Measurements from ENCODE around the gene GYS1.

GYS1 gene

GRCh38 chr19:48989701-48990291 is 3.3 kb downstream of the GYS1 start:
- Histone ChIP-seq H3K36me3 (ENCODE audit: insufficient read depth, low read length) (no peaks in the 10 kb centered on the region; the same call in 1 of the 2 replicates), H3K9me2 (replicated peaks; ENCODE audit: low read depth, low read length) (no peaks in the 10 kb centered on the region), H3K79me2 (ENCODE audit: insufficient read depth, low read length) (peaks cover 42% of the 10 kb centered on the region), H3F3A (ENCODE audit: low read depth) (no peaks in the 10 kb centered on the region), H3K4me3 (ENCODE audit: low read length, poor library complexity, severe bottlenecking) (peak overlapping the region; percentile 26), H3K9me3 (ENCODE audit: insufficient read depth, low read depth, low read length) (no peaks in the 10 kb centered on the region), H3K4me2 (ENCODE audit: low read depth, low read length, poor library complexity, severe bottlenecking) (peak overlapping the region; percentile 87), H3K27me3 (ENCODE audit: insufficient read depth, low read length, poor library complexity, severe bottlenecking) (no peaks in the 10 kb centered on the region), H3K4me1 (ENCODE audit: insufficient read depth, low read length, poor library complexity, severe bottlenecking) (peaks cover 12% of the 10 kb centered on the region), H2AFZ (ENCODE audit: low read length) (no peak overlapping the region), H3K9ac (ENCODE audit: low read depth, low read length, poor library complexity, severe bottlenecking) (peak overlapping the region; percentile 97), H4K20me1 (ENCODE audit: insufficient read depth, low read length, poor library complexity, severe bottlenecking) (peaks cover 13% of the 10 kb centered on the region)
- TF ChIP-seq, protein P1, sequence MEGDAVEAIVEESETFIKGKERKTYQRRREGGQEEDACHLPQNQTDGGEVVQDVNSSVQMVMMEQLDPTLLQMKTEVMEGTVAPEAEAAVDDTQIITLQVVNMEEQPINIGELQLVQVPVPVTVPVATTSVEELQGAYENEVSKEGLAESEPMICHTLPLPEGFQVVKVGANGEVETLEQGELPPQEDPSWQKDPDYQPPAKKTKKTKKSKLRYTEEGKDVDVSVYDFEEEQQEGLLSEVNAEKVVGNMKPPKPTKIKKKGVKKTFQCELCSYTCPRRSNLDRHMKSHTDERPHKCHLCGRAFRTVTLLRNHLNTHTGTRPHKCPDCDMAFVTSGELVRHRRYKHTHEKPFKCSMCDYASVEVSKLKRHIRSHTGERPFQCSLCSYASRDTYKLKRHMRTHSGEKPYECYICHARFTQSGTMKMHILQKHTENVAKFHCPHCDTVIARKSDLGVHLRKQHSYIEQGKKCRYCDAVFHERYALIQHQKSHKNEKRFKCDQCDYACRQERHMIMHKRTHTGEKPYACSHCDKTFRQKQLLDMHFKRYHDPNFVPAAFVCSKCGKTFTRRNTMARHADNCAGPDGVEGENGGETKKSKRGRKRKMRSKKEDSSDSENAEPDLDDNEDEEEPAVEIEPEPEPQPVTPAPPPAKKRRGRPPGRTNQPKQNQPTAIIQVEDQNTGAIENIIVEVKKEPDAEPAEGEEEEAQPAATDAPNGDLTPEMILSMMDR (conservative IDR thresholded peaks at IDR 0.05; ENCODE audit: low read length) = no peak
- no peak for TF ChIP-seq EZH2phosphoT487 (IDR thresholded peaks at IDR 0.05; ENCODE audit: borderline replicate concordance)

GRCh38 chr19:48988860-48989259 is 4.2 kb downstream of the GYS1 start:
- no peak overlapping the region for H3K9ac ChIP-seq (ENCODE audit: low read depth, low read length, poor library complexity, severe bottlenecking)
- TF ChIP-seq EZH2phosphoT487 (IDR thresholded peaks at IDR 0.05; ENCODE audit: borderline replicate concordance) = no peak
- TF ChIP-seq, protein P1 (conservative IDR thresholded peaks at IDR 0.05; ENCODE audit: low read length) = no peak
- H3K79me2 ChIP-seq (ENCODE audit: insufficient read depth, low read length) = peaks cover 32% of the 10 kb centered on the region
- H3F3A ChIP-seq (ENCODE audit: low read depth) = no peaks in the 10 kb centered on the region
- no peaks in the 10 kb centered on the region for H3K9me3 ChIP-seq (ENCODE audit: insufficient read depth, low read depth, low read length)
- no peaks in the 10 kb centered on the region; the same call in 1 of the 2 replicates for H3K36me3 ChIP-seq (ENCODE audit: insufficient read depth, low read length)
- no peaks in the 10 kb centered on the region for H3K27me3 ChIP-seq (ENCODE audit: insufficient read depth, low read length, poor library complexity, severe bottlenecking)
- H3K4me1 ChIP-seq (ENCODE audit: insufficient read depth, low read length, poor library complexity, severe bottlenecking) = peaks cover 11% of the 10 kb centered on the region
- no peak overlapping the region for H3K4me3 ChIP-seq (ENCODE audit: low read length, poor library complexity, severe bottlenecking)
- H2AFZ ChIP-seq (ENCODE audit: low read length) = no peak overlapping the region
- H4K20me1 ChIP-seq (ENCODE audit: insufficient read depth, low read length, poor library complexity, severe bottlenecking) = peaks cover 8% of the 10 kb centered on the region
- no peak overlapping the region for H3K4me2 ChIP-seq (ENCODE audit: low read depth, low read length, poor library complexity, severe bottlenecking)
- no peaks in the 10 kb centered on the region for H3K9me2 ChIP-seq (replicated peaks; ENCODE audit: low read depth, low read length)

GRCh38 chr19:48988286-48988685 is 4.8 kb downstream of the GYS1 start:
- H3K27me3 ChIP-seq (ENCODE audit: insufficient read depth, low read length, poor library complexity, severe bottlenecking) = no peaks in the 10 kb centered on the region
- H3K4me3 ChIP-seq (ENCODE audit: low read length, poor library complexity, severe bottlenecking) = no peak overlapping the region
- no peaks in the 10 kb centered on the region for H3K9me3 ChIP-seq (ENCODE audit: insufficient read depth, low read depth, low read length)
- no peak for TF ChIP-seq EZH2phosphoT487 (IDR thresholded peaks at IDR 0.05; ENCODE audit: borderline replicate concordance)
- TF ChIP-seq, protein P1 (conservative IDR thresholded peaks at IDR 0.05; ENCODE audit: low read length) = no peak
- peaks cover 31% of the 10 kb centered on the region for H3K79me2 ChIP-seq (ENCODE audit: insufficient read depth, low read length)
- H3K4me1 ChIP-seq (ENCODE audit: insufficient read depth, low read length, poor library complexity, severe bottlenecking) = peaks cover 11% of the 10 kb centered on the region
- H3K9ac ChIP-seq (ENCODE audit: low read depth, low read length, poor library complexity, severe bottlenecking) = no peak overlapping the region
- H2AFZ ChIP-seq (ENCODE audit: low read length) = no peak overlapping the region
- H4K20me1 ChIP-seq (ENCODE audit: insufficient read depth, low read length, poor library complexity, severe bottlenecking) = peaks cover 7% of the 10 kb centered on the region
- no peak overlapping the region for H3K4me2 ChIP-seq (ENCODE audit: low read depth, low read length, poor library complexity, severe bottlenecking)
- no peaks in the 10 kb centered on the region for H3F3A ChIP-seq (ENCODE audit: low read depth)
- H3K9me2 ChIP-seq (replicated peaks; ENCODE audit: low read depth, low read length) = no peaks in the 10 kb centered on the region
- H3K36me3 ChIP-seq (ENCODE audit: insufficient read depth, low read length) = no peaks in the 10 kb centered on the region; the same call in 1 of the 2 replicates

Measured in Loucy (cell line).